ENCODE measurements around the gene NCOR1.
"Not testable (repeated sequence)": the region's sequence is repeated elsewhere in the genome, so short reads cannot be mapped to it uniquely, and the experiment has no call there.

Gene NCOR1

DNA sequence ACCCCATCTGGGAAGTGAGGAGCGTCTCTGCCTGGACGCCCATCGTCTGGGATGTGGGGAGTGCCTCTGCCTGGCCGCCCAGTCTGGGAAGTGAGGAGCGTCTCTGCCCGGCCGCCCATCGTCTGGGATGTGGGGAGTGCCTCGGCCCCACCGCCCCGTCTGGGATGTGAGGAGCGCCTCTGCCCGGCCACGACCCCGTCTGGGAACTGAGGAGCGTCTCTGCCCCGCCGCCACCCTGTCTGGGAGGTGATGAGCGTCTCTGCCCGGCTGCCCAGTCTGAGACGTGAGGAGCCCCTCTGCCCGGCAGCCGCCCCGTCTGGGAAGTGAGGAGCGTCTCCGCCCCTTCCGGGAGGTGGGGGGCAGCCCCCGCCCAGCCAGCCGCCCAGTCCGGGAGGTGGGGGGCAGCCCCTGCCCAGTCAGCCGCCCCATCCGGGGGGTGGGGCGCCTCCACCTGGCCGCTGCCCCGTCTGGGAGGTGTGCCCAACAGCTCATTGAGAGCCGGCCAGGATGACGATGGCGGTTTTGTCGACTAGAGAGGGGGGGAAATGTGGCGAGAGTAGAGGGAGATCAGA, 69.9 kb downstream of the NCOR1 start:
- not testable (repeated sequence) for DNase-seq

DNA sequence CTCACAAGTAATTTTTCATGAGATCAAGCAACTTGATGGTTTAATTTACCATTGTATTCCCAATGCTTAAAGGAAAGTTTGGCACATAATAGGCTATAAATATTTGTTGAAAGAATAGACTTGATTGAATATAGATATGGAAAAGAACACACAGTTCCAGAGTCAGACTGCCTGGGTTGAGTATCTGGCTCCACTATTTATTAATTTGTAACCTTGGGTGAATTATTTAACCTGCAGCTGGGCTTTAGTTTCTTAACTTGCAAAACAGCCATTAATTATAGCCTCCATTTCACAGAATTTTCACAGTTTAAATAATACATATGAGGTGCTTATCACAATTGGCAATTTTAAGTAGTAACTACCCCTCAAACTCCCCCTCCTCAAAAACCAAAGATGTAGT, 73.6 kb downstream of the NCOR1 start:
- DNase-seq, result no peak

DNA sequence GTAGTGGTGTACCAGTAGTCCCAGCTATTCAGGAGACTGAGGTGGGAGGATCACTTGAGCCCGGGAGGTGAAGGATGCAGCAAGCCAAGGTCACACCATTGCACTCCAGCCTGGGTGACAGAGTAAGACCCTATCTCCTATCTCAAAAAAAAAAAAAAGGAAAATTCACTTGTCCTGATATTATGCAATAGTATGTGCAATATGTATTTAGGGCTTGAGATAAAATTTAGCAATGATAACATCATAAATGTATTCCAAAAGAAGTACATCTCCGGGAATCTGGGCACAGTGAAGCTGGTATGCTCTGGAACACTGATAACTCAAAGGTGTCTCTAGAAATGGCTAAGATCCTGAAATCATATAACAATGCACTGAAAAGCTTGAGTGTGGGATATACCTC, 74.5 kb downstream of the NCOR1 start:
- DNase-seq, result no peak

DNA sequence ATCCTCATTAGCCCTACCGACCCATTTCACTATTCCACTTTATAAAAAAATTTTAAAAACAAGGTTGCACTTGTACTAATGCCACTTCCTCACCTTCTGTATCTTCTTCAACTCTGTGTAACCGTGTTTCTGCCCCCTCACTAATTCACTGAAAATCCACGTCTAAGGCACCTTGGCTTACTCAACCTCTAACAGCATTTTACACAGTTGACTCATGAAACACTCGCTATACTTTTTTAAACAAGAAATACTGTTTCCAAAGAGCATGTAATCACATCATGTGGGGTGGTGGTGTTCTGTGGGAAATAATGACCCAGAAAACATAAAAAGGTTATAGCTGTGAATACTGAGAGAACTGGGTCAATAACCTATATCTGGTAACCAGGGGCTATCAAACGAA, 79.9 kb downstream of the NCOR1 start:
- DNase-seq, result no peak

DNA sequence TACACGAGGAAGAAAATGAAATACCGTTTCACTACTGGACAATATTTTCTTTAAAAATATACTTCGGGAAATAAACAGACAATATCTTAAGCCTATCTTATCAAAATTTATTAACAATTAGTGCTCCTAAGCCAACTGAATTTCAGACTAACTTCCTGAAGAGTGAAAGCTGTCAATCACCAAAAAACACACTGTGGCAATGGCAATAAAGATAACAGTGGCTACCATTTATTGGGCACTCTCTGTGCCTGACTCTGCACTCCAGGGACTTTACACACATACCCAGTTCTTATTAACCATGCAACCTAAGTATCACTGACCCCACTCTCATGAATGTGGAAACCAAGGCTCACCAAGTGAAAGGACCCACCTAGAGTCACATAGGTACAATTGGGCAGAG, 83.7 kb downstream of the NCOR1 start:
- no peak for DNase-seq

DNA sequence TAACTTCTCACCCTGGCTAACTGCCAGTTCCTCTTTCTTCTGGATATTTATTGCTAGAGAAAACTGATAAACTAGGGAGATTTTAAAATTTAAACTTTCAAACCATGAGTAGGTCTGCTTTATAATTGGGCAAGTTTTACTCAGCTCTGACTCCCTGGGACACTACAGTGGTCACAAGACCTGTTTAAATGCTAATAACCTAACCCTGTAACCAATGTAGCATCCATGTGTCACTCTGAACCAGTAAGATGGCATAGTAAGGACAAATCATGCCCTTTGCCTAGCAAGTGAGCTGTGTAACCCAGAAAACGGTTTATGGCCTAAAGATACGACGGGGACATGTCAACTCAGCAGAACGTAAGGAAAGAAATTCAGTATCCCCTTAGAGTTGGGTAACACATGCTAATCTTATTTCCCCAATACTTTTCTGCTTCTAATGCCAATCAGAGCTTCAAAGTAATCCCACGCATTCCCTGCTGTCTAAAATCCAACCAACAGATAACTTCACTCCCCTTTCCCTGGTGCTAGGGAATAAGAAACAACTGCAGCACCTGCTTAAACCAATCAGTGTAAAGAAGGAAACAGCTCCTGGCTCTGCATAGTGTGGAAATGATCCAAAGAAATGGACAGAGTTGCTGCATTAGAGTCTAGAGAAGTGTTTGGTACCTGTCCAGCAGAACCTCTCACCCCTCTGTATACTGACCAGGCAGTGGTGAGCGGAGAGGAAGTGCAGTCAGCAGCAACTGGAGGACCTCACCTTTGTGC, 85.7 kb downstream of the NCOR1 start:
- no peak for DNase-seq

DNA sequence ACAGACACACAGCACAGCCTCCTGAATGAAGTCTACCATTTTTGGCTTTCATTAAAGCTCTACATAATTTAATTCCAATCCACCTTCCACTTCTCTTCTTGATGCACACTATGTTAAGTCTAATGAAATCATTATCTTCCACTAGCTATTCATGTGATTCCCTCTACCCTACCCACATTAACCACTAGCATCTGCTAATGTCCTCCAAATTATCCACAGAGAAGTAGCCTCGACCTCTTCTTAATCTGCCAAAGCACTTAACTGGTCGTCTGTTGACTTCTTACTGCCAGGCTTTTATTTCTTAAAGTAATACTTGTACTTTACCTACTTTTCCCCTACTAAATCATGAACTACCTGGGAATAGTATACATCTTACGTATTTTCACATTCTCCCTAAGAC, 91.8 kb downstream of the NCOR1 start:
- no peak for DNase-seq

DNA sequence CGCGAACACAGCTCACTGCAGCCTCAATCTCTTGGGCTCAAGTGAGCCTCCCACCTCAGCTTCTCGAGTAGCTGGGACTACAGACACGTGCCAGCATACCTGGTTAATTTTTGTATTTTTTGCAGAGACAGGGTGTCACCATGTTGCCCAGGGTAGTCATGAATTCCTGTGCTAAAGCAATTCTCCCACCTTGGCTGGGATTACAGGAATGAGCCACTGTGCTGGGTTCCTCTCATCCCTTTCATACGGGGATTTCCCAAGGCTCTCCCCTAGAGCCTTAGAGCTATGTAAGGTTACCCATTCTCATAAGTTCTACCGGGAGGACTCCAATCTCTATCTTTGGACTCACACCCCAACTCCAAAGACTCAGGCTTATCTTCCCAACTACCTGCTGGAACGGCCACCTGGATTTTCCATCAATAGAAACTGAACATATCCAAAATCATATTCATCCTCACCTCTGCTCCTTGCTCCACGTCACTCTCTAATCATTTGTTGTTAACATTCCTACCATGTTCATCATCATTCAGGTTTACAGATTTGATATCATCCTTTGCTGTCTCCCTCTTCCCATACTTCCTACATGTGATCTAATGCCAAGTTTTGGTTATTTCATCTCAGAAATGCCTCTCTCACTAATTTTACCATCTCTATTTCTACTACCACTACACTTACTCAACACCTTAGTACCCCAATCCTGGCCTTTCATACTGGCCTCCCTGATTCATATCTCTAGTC, 92.5 kb downstream of the NCOR1 start:
- DNase-seq, result no peak

DNA sequence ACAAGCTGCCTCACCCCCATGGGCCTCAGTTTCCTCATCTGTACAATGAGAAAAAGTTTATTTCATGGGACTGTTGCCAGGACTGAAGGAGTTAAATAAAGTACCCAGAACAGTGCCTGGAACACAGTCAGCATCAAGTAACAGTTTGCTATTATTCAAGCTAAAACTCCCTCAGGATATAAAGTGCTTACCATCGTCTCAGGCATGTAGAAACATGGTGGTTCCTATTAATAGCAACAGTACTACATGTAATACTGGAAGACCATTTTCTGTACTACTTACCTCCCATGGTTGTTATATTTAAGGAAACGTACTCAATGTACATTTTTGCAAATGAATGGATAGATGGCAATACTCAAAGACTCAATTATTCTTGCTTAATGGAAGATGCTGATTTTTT, 93.4 kb downstream of the NCOR1 start:
- no peak for DNase-seq

DNA sequence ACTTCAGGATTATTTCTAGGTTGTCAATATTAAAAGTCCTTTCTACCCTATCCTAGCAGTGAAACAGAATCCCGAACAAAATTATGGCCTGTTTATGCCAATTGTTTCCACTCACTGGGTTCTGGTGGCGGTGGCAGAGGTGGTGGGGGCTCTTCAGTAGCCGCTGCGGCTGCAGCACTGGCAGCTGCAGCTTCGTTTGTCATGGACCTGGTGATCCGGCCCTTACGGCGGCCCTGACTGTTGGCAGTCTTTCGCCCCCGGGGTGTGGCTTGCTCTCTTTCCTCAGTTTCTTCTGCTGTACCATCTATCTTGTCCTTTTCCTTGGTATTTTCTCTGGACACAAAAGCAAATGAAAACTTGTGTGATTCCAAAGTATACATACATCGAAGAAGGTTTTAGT, 94.4 kb downstream of the NCOR1 start:
- no peak for DNase-seq

DNA sequence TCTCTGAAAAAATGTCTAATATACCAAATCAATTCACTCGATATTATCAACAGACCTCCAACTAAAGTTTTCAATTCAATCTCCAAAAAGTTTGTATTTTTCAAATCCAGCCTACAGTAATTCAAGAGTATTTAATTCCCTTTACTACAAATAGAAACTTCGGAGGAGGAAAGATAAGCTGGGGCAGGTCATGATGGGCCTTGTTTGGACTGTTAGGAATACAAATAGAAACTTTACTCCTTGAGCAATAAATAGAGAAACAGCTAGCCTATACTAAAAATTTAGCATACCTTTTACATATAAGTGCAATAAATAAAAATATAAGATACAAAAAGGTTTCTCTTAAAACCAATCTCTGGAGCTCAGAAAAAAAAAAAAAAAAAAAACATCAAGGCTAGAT, 98.2 kb downstream of the NCOR1 start:
- DNase-seq, result no peak

DNA sequence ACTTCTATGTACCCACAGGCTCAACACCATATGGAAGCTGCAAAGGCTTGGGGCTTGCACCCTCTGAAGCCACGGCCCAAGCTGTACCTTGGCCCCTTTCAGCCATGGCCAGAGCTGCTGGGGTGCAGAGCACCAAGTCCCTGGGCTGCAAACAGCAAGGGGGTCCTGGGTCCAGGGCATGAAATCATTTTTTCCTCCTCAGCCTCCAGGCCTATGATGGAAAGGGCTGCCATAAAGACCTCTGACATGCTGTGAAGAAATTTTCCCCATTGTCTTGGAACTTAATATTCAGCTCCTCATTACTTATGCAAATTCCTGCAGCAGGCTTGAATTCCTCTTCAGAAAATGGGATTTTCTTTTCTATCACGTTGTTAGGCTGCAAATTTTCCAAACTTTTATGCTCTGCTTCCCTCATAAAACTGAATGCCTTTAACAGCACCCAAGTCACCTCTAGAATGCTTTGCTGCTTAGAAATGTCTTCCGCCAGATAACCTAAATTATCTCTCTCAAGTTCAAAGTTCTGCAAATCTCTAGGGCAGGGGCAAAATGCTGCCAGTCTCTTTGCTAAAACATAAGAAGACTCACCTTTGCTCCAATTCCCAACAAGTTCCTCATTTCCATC, 100.1 kb downstream of the NCOR1 start:
- DNase-seq, result not testable (repeated sequence)

DNA sequence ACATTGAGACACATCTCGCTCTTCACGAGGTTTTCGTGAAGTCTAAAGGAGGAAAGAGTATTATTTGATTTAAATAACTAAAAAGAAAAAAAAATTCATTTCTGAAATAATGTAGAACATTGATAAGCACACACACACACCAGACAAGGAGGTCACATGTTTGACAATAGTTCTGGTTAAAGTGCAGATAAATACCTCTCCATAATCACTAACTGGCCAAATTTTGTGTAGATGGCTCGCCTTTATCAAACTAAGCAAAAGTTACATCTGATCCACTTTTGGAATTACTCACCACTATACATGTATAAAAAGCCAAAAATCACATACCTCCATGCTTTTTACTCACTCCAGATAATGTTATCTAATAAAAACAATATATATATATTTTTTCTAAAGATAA, 106.5 kb downstream of the NCOR1 start:
- DNase-seq, result no peak

DNA sequence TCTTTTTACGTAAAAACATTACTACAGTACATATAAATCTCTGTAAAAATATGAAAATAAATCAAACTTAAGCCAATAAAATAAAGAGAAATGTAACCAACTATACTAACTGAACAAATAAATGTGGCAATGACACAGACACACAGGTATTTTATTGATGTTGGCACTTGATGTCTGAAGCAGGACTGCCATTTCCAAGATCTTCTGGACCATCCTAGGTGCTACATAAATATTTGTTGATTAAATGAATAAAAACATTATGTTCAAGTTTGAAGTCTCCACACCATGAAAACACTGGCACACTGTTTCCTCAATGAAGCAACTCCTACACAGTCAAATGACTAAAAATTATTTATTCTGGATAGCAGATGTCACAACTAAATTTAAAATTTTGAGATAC, 106.9 kb downstream of the NCOR1 start:
- no peak for DNase-seq

DNA sequence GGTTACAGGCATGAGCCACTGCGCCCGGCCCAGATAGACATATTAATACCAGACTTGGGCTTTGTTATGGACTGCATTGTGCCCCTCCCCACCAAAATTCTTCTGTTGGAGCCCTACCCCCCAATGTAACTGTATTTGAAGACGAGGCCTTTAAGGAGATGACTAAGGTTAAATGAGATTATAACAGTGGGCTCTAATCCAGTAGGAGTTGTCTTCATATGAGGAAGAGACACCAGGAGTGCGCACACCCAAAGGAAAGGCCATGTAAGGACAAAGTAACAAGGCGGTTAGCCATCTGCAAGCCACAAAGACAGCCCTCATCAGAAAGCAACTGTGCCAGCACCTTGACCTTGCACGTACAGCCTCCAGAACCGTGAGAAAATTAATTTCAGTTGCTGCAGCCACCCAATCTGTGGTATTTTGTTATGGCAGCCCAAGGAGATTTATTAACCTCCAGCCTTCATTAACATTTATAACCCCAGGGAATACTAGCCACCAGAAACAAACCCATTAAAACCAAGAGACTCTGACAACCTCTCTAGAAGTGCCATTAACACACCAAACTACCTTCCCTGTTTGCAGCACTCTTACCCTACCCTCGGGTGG, 108.1 kb downstream of the NCOR1 start:
- DNase-seq, result no peak

DNA sequence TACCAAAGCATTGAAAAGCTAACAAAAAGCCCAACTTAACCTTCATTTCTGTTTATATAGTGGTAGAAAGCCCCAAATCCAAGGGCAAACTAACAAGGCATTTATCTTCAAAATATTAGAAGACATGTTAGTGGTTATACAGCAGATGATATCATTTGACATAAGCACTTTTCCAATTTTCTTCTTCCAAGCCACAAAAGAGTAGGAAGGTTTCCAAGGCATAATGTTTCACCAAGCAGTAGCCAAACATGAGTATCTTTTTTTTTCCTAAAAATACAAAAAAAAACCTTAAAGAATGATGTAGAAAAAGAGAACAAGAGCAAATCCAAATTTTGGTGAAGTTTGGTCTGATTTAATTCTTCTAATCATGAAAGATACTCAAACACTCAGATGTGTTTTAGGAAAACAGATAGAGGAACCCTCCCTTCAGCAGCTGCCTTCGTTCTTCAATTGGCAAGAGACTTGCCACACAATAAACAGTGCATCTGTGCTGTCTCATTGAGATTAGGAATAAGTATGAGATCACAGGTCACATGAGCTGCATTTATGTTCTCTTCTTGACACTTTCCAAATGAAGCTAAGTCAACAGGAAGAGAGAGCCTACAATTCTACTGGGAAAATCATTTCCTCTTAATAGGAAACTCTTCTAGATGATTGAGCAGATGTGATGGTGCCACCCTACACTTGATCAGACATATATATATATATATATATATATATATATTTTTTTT, 109.0 kb downstream of the NCOR1 start:
- DNase-seq, result no peak

DNA sequence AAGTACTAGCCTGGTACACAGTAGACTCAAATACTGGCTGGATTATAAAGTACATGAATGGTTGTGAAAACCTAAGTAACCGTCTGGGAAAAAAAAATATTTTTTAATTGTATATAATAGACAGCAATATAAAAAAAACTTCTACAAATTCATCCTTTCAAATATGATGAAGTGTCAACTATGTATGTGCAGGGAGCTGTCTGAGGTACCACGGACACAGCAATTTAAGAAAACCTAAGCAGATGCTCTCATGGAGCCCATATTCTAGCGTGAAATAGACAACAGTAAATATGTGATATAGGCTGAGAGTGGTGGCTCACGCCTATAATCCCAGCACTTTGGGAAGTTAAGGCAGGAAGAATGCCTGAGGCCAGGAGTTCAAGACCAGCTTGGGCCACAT, 111.1 kb downstream of the NCOR1 start:
- no peak for DNase-seq

DNA sequence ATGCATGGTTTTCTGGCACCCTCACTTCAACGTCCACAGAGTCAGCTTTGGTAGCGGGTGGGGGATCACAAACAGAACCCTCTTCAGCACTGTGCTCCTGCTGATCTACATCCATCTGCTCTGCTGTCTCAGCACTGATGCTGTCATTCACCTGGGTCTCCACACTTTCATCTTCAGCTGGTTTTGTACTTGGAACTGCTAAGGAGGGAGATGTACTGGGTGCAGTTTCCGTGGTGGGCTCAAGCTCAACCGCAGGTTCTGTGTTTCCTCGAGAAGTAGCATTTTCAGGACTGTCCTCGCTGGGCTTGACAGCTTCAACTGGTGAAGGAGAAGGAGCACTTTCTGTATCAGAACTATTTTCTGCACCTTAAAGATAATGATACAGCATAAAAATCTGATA, 113.9 kb downstream of the NCOR1 start:
- no peak for DNase-seq

DNA sequence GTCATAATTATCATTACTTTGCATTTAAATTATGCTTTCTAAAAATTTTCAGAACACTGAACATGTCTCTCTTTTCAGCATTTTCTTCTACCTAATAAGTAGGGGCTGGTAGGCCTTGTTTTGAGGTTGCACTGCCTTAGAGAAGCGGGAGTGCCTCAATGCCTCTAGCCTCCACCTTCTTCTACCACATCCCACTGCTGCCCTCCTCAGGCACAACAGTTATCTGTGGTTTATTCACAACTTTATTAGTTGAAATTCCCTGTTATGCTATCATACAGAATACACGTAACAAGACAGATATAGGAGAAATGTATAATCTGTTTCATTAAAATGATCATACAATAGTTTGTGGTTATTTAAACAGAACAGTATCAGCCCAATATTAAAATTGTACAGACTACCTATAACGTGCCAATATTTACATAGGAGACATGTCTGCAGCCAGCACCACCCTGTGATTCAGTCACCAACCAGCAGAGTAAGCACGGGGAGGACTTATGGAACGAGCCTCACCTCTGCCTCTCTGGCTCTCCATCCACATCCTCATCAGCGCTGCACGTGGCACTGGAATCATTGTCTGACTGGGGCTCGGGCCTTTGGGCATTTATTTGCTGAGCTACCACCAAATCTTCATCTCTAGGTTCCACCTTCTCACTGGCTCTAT, 114.5 kb downstream of the NCOR1 start:
- no peak for DNase-seq

DNA sequence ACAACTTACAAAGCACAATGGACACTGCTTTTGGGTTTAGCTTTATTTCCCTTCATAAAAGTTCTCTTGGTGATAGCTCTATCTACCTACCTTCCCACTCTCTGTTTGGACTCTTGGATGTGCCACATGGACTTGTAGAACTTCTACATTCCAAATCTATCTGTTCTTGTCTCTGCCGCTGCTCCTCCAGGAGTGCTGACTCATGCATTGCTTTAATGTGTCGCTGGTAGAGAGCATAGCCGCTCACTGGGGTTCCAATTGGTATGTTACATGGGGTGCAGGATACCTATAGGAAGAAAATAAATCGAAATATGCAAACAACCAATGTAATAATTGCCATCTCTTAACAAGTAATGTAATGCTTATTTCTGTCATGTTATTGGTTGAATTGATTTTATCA, 123.6 kb downstream of the NCOR1 start:
- DNase-seq, result no peak

DNA sequence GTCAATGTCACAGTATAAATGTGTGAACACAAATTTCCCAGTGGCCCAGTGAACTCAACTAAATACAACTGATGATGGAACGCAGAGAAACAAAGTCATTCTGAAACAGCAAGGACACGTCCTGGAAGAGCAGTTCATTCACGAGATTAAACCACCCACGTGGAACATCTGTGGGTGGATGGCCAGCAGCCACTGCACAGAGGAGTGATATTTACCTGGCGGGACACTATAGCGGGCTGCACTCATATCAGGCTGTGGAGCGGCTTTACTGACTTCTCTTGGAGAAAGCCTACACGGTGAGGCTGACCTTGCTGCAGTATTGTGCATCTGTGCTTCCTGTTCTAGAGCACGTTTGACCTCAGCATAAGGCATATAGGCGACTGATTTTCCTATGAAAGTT, 128.4 kb downstream of the NCOR1 start:
- no peak for DNase-seq

DNA sequence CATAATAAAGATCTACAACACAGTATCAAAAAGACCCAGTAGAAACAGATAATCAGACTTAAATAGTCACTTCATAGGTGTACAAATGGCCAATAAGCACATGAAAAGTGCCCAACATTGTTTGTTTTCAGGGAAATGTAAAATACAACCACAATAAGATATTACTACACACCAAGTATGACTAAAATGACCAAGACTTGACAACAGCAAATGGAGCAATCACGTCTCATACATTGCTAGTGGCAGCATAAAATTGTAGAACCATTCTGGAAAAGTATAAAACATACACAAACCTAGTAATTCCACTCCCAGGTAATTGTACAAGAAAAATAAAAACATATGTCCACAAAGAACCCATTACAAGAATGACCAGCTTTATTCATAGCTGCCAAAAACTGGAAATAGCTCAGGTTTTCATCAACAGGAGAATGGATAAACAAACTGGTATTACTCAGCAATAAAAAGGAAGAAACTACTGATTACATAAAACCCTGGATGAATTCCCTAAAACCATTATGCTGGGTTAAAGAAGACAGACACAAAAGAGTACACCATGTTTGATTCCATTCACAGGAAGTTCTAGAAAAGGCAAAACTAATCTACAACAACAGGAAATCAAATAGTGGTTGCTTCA, 130.2 kb downstream of the NCOR1 start:
- no peak for DNase-seq
